Breast epithelium (tissue), 4 donors: Measurements from ENCODE around the gene KRT5. TPM values are rescaled to one million over a fixed set of nuclear protein-coding genes. Genes with fewer than 3 reads are reported as not detected.
A peak's percentile ranks its signal among the peaks of the same experiment; 100 is the strongest.

Experiments
- DNase-seq, 2 donors: peaks; one replicate each; pipeline ENCODE4 v3.0.0-alpha.2; 2019; ENCODE audit warnings: low spot score in 2 of 2
- H3K27ac ChIP-seq, 2 donors: fragments of 200-600 bp; sonication (generic) in 1 of 2; one replicate each; pipeline ENCODE4 v1.5.1; 2016 to 2019; ENCODE audit warnings: mild to moderate bottlenecking in 1 of 2
- H3K27me3 ChIP-seq, 2 donors: fragments of 200-600 bp; sonication (generic) in 1 of 2; one replicate each; pipeline versions ENCODE4 v1.5.1 to v1.6.0; 2017 to 2019; ENCODE audit warnings: control low read depth in 1 of 2, mild to moderate bottlenecking in 1 of 2
- H3K36me3 ChIP-seq: fragments of 200-600 bp; one replicate; pipeline ENCODE4 v1.5.1; 2019
- H3K4me1 ChIP-seq, 2 donors: fragments of 200-600 bp; sonication (generic); one replicate each; pipeline ENCODE4 v1.5.1; 2016 to 2019; ENCODE audit warnings: control low read depth in 1 of 2
- H3K4me3 ChIP-seq, 3 donors: fragments of 200-600 bp; sonication (generic); 1 replicate in 2 of 3; 2 replicates in 1 of 3; pipeline ENCODE4 v1.5.1; 2016 to 2019; ENCODE audit warnings: mild to moderate bottlenecking in 3 of 3, moderate library complexity in 2 of 3
- H3K9me3 ChIP-seq, 2 donors: fragments of 200-600 bp; sonication (generic) in 1 of 2; one replicate each; pipeline ENCODE4 v1.5.1; 2016 to 2019; ENCODE audit warnings: control low read depth in 1 of 2
- POLR2A ChIP-seq: fragments of 450-650 bp; IDR thresholded peaks from one replicate; pipeline ENCODE4 v1.6.1; 2016; ENCODE audit warnings: antibody characterized with exemption, mild to moderate bottlenecking, moderate library complexity
- POLR2AphosphoS5 ChIP-seq, 3 donors: sonication (generic); formaldehyde crosslinking; IDR thresholded peaks; one replicate each; pipeline ENCODE4 v1.6.1; 2017; ENCODE audit warnings: antibody characterized with exemption in 3 of 3
- intact Hi-C: fragments of 100-400 bp; cut with DNase I; formaldehyde crosslinking; loops from one replicate; pipeline ENCODE4 v1.15.1; 2023; ENCODE audit warnings: low total_unique reads
- total RNA-seq, 3 donors: library from RNA; depleted of rRNA; stranded (reverse); fragments of >200 nt; gene quantifications; one replicate each; pipeline ENCODE4 v1.1.0, GENCODE V29; 2016
- TF ChIP-seq, protein P1 (sequence below), 3 donors: fragments of 450-650 bp; IDR thresholded peaks; one replicate each; pipeline ENCODE4 v1.5.1; 2016 to 2017; ENCODE audit warnings: antibody characterized with exemption in 3 of 3, mild to moderate bottlenecking in 3 of 3, moderate library complexity in 3 of 3

KRT5 gene
- total RNA-seq, 3 donors from 2014 or later = 4.3 to 464 (median 413) TPM

DNA sequence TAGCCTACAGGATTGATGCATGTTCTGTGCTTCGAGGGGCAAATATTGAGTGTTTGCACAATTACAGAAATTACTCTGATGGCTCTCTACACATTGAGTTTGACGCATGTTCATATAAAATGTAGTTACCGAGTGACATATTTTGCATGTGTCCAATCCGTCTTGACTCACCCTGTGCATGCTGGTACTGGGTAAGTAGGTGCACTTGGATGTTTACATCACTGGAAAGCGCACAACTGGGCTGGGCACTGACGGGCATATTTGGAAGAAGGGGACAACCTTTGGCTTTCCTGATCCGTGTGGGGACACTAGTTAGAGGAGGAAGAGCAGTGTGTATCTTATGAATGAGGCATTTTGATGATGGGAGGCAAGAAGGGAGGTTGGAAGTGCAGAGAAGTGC lies 22.2 kb downstream of the KRT5 start:
- H3K9me3 ChIP-seq = no peaks in the 10 kb centered on the region
- no peak overlapping the region for H3K4me3 ChIP-seq
- H3K27ac ChIP-seq = no peak overlapping the region
- H3K27me3 ChIP-seq = no peaks in the 10 kb centered on the region
- TF ChIP-seq, protein P1, sequence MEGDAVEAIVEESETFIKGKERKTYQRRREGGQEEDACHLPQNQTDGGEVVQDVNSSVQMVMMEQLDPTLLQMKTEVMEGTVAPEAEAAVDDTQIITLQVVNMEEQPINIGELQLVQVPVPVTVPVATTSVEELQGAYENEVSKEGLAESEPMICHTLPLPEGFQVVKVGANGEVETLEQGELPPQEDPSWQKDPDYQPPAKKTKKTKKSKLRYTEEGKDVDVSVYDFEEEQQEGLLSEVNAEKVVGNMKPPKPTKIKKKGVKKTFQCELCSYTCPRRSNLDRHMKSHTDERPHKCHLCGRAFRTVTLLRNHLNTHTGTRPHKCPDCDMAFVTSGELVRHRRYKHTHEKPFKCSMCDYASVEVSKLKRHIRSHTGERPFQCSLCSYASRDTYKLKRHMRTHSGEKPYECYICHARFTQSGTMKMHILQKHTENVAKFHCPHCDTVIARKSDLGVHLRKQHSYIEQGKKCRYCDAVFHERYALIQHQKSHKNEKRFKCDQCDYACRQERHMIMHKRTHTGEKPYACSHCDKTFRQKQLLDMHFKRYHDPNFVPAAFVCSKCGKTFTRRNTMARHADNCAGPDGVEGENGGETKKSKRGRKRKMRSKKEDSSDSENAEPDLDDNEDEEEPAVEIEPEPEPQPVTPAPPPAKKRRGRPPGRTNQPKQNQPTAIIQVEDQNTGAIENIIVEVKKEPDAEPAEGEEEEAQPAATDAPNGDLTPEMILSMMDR (IDR thresholded peaks at IDR 0.05) = no peak
- TF ChIP-seq POLR2A (no peak), POLR2AphosphoS5 (IDR thresholded peaks at IDR 0.05) (no peak)
- H3K4me1 ChIP-seq = peaks cover 4 to 28% of the 10 kb centered on the region in 2 donors
- intact Hi-C loops = no loop called here
- no peaks in the 10 kb centered on the region for H3K36me3 ChIP-seq
- no peak for DNase-seq

GRCh38 chr12:52496590-52497071 lies 23.6 kb downstream of the KRT5 start:
- intact Hi-C loops = no loop called here
- Histone ChIP-seq H3K27ac (peak overlapping the region; percentile 74 to 84), H3K27me3 (no peaks in the 10 kb centered on the region), H3K9me3 (no peaks in the 10 kb centered on the region), H3K4me1 (peaks cover 4 to 28% of the 10 kb centered on the region in 2 donors), H3K36me3 (no peaks in the 10 kb centered on the region), H3K4me3 (no peak overlapping the region)
- peak in 1 of 3 donors; percentile 40 for TF ChIP-seq POLR2AphosphoS5 (IDR thresholded peaks at IDR 0.05)
- TF ChIP-seq, protein P1 (IDR thresholded peaks at IDR 0.05) = no peak
- no peak for DNase-seq

- H3K9me3 ChIP-seq = no peaks in the 10 kb centered on the region
- H3K4me3 ChIP-seq = no peak overlapping the region
- intact Hi-C loops = no loop called here
- H3K4me1 ChIP-seq = peaks cover 4 to 28% of the 10 kb centered on the region in 2 donors
- H3K27ac ChIP-seq = peak overlapping the region; percentile 74 to 84
- DNase-seq = no peak
- no peaks in the 10 kb centered on the region for H3K36me3 ChIP-seq
- peaks cover 0 to 5% of the 10 kb centered on the region in 2 donors for H3K27me3 ChIP-seq
- no peak for TF ChIP-seq POLR2A
- TF ChIP-seq POLR2AphosphoS5 (IDR thresholded peaks at IDR 0.05) = no peak
- TF ChIP-seq, protein P1 (IDR thresholded peaks at IDR 0.05) = no peak
Measured at GRCh38 chr12:52496054-52496453, 24.1 kb downstream of the KRT5 start.

DNA sequence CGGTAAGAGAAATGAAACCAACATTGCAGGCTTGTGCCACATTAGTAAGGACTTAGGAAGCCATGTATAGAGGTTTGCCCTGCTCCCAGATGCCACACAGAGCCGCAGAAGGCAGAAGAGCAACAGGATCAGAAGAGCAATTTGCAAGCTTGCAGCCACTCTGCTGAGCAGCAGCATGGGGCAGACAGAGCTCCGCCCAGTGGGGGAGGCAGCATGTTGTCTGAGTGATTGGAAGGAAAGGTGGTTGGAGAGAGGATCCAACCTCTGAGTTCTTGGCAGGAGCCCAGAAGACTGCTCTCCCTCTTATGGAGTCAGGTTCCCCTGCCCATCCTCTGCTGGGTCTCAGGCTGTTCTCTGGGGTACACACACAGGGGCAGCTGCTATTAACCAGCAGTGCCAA lies 24.8 kb downstream of the KRT5 start:
- Histone ChIP-seq H3K4me1 (peaks cover 4 to 28% of the 10 kb centered on the region in 2 donors), H3K4me3 (no peak overlapping the region), H3K27me3 (peaks cover 0 to 5% of the 10 kb centered on the region in 2 donors), H3K27ac (peak overlapping the region; percentile 74 to 84), H3K36me3 (no peaks in the 10 kb centered on the region), H3K9me3 (no peaks in the 10 kb centered on the region)
- TF ChIP-seq POLR2AphosphoS5 (IDR thresholded peaks at IDR 0.05) (no peak), POLR2A (no peak)
- TF ChIP-seq, protein P1 (IDR thresholded peaks at IDR 0.05) = no peak
- intact Hi-C loops = no loop called here
- DNase-seq = no peak

DNA sequence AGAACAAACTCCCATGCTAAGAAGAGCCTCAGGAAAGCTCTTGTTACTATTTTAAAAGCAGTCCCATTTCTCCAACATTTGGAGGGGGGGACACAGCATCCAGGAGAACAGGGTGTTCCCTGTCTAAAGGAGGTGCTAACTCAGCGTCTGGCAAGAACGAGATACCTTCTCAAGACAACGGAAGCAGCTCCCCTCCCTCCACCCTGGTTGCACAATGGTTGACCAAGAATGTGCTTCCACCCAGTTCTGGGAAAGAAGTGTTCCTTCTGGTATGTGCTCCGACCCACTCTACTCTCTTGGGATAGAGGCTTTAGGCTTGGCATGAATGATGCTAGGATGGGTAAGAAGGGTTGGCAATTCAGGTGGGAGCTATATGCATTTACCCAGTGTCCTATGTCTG lies 25.7 kb downstream of the KRT5 start:
- no peak for TF ChIP-seq POLR2A
- peak; percentile 77 to 87 (median 87) for TF ChIP-seq POLR2AphosphoS5 (IDR thresholded peaks at IDR 0.05)
- DNase-seq = peak in 1 of 2 donors; percentile 92
- H3K27me3 ChIP-seq = peaks cover 0 to 5% of the 10 kb centered on the region in 2 donors

More for the DNA sequence above, 25.7 kb downstream of the KRT5 start:
- H3K4me1 ChIP-seq = peaks cover 4 to 28% of the 10 kb centered on the region in 2 donors
- intact Hi-C loops = no loop called here
- H3K9me3 ChIP-seq = no peaks in the 10 kb centered on the region
- no peaks in the 10 kb centered on the region for H3K36me3 ChIP-seq
- H3K4me3 ChIP-seq = no peak overlapping the region
- H3K27ac ChIP-seq = peak overlapping the region; percentile 74 to 84
